ENCODE measurements around the gene ANXA6. TPM values are rescaled to one million over a fixed set of nuclear protein-coding genes. Genes with fewer than 3 reads are reported as not detected.

ANXA6 gene
- total RNA-seq, 1 donor from 2014 or later: 224 TPM

- no peak overlapping the region for H3K27ac Mint-ChIP-seq (ENCODE audit: unreplicated experiment)
- H3K36me3 Mint-ChIP-seq (ENCODE audit: low read depth, unreplicated experiment): peaks cover 47% of the 10 kb centered on the region
- H3K4me1 Mint-ChIP-seq (ENCODE audit: unreplicated experiment): peaks cover 10% of the 10 kb centered on the region
- no peaks in the 10 kb centered on the region for H3K9me3 Mint-ChIP-seq (ENCODE audit: unreplicated experiment)
- H3K4me3 Mint-ChIP-seq (ENCODE audit: unreplicated experiment): peak overlapping the region; percentile 28
- DNase-seq (ENCODE audit: low spot score): no peak
- peaks cover 8% of the 10 kb centered on the region for H3K27me3 Mint-ChIP-seq (ENCODE audit: unreplicated experiment)
- TF ChIP-seq, protein P1, sequence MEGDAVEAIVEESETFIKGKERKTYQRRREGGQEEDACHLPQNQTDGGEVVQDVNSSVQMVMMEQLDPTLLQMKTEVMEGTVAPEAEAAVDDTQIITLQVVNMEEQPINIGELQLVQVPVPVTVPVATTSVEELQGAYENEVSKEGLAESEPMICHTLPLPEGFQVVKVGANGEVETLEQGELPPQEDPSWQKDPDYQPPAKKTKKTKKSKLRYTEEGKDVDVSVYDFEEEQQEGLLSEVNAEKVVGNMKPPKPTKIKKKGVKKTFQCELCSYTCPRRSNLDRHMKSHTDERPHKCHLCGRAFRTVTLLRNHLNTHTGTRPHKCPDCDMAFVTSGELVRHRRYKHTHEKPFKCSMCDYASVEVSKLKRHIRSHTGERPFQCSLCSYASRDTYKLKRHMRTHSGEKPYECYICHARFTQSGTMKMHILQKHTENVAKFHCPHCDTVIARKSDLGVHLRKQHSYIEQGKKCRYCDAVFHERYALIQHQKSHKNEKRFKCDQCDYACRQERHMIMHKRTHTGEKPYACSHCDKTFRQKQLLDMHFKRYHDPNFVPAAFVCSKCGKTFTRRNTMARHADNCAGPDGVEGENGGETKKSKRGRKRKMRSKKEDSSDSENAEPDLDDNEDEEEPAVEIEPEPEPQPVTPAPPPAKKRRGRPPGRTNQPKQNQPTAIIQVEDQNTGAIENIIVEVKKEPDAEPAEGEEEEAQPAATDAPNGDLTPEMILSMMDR (IDR thresholded peaks at IDR 0.05; ENCODE audit: unreplicated experiment): no peak
These were observed 19.5 kb downstream of the ANXA6 start for GRCh38 chr5:151138114-151138513.

DNA sequence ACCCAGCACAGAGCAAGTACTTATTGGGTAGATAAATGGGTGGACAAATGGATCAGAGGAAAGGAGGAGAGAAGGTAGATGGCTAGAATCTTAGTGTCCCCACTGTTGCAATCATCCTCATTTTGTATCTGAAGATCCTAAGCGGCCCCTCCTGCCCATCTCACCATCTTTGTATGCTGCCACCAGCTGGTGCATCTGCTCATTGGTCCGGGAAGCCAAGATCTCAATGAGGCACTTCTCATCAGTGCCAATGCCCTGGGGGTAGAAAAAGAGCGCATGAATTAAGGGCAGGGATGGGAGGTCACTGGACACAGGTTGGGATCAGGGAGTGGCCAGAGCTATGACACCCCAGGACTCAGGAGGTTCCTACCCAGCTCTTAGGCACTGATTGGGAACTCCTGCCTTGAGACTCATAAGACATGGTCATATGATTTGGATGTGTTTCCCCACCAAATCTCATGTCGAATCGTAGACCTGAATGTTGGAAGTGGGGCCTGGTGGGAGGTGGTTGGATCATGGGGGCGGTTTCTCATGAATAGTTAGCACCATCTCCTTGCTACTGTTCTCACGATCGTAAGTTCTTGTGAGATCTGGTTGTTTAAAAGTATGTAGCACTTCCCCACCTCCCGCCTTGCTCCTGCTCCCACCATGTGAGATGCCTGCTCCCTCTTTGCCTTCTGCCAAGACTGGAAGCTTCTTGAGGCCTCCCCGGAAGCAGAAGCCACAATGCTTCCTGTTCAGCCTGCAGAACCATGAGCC lies 20.3 kb downstream of the ANXA6 start:
- Mint-ChIP-seq H3K9me3 (ENCODE audit: unreplicated experiment) (no peaks in the 10 kb centered on the region), H3K27me3 (ENCODE audit: unreplicated experiment) (peaks cover 9% of the 10 kb centered on the region), H3K36me3 (ENCODE audit: low read depth, unreplicated experiment) (peaks cover 52% of the 10 kb centered on the region), H3K4me3 (ENCODE audit: unreplicated experiment) (no peak overlapping the region), H3K27ac (ENCODE audit: unreplicated experiment) (no peak overlapping the region), H3K4me1 (ENCODE audit: unreplicated experiment) (peaks cover 11% of the 10 kb centered on the region)
- TF ChIP-seq, protein P1 (IDR thresholded peaks at IDR 0.05; ENCODE audit: unreplicated experiment): no peak
- DNase-seq (ENCODE audit: low spot score): no peak

- no peak overlapping the region for H3K27ac Mint-ChIP-seq (ENCODE audit: unreplicated experiment)
These were observed 23.4 kb downstream of the ANXA6 start for GRCh38 chr5:151134228-151134627.

GRCh38 chr5:151132963-151133362 lies 24.6 kb downstream of the ANXA6 start:
- H3K4me3 Mint-ChIP-seq (ENCODE audit: unreplicated experiment): no peak overlapping the region
- peaks cover 10% of the 10 kb centered on the region for H3K27me3 Mint-ChIP-seq (ENCODE audit: unreplicated experiment)
- no peak overlapping the region for H3K27ac Mint-ChIP-seq (ENCODE audit: unreplicated experiment)
- peaks cover 21% of the 10 kb centered on the region for H3K4me1 Mint-ChIP-seq (ENCODE audit: unreplicated experiment)
- peaks cover 73% of the 10 kb centered on the region for H3K36me3 Mint-ChIP-seq (ENCODE audit: low read depth, unreplicated experiment)
- no peaks in the 10 kb centered on the region for H3K9me3 Mint-ChIP-seq (ENCODE audit: unreplicated experiment)
- TF ChIP-seq, protein P1 (IDR thresholded peaks at IDR 0.05; ENCODE audit: unreplicated experiment): no peak
- DNase-seq (ENCODE audit: low spot score): no peak

More at GRCh38 chr5:151134228-151134627, 23.4 kb downstream of the ANXA6 start:
- TF ChIP-seq, protein P1 (IDR thresholded peaks at IDR 0.05; ENCODE audit: unreplicated experiment): no peak
- DNase-seq (ENCODE audit: low spot score): no peak
- no peak overlapping the region for H3K4me3 Mint-ChIP-seq (ENCODE audit: unreplicated experiment)
- no peaks in the 10 kb centered on the region for H3K9me3 Mint-ChIP-seq (ENCODE audit: unreplicated experiment)
- H3K27me3 Mint-ChIP-seq (ENCODE audit: unreplicated experiment): peaks cover 10% of the 10 kb centered on the region
- H3K36me3 Mint-ChIP-seq (ENCODE audit: low read depth, unreplicated experiment): peaks cover 73% of the 10 kb centered on the region
- peaks cover 17% of the 10 kb centered on the region for H3K4me1 Mint-ChIP-seq (ENCODE audit: unreplicated experiment)

All from endothelial cell (in vitro differentiated cells).